GM23338 (cell line): Measurements from ENCODE around the gene AGXT2. TPM values are rescaled to one million over a fixed set of nuclear protein-coding genes. Genes with fewer than 3 reads are reported as not detected.

ENCODE experiments used
- ATAC-seq: fragments of 200-7000 bp; cut with Tn5 transposase; 3 replicates; pipeline ENCODE4 v1.9.1; 2020
- DNase-seq: peaks from one replicate; pipeline ENCODE4 v3.0.0-alpha.2; 2015; ENCODE audit warnings: low spot score
- H2AFZ ChIP-seq: fragments of 200-600 bp; sonication (generic); 2 replicates; pipeline ENCODE4 v1.8.0; 2016; ENCODE audit warnings: antibody characterized with exemption, mild to moderate bottlenecking, moderate library complexity
- H3F3A ChIP-seq: fragments of 200-600 bp; sonication (generic); replicated peaks from 2 replicates; pipeline ENCODE4 v1.8.0; 2017; ENCODE audit warnings: antibody characterized with exemption, mixed run types, low read depth
- H3K27ac ChIP-seq: fragments of 200-600 bp; sonication (generic); 2 replicates; pipeline ENCODE4 v1.6.1; 2016; ENCODE audit warnings: low read depth
- H3K27me3 ChIP-seq: fragments of 200-600 bp; sonication (generic); 2 replicates; pipeline ENCODE4 v1.8.0; 2016; ENCODE audit warnings: mild to moderate bottlenecking, mixed run types, moderate library complexity; ENCODE audit not compliant: insufficient read depth
- H3K36me3 ChIP-seq: fragments of 200-600 bp; sonication (generic); 2 replicates; pipeline ENCODE4 v1.8.0; 2016; ENCODE audit warnings: mild to moderate bottlenecking; ENCODE audit not compliant: insufficient read depth
- H3K4me1 ChIP-seq: fragments of 200-600 bp; sonication (generic); 2 replicates; pipeline ENCODE4 v1.8.0; 2016; ENCODE audit warnings: mild to moderate bottlenecking, moderate library complexity; ENCODE audit not compliant: insufficient read depth
- H3K4me2 ChIP-seq: fragments of 200-600 bp; sonication (generic); 2 replicates; pipeline ENCODE4 v1.7.1; 2017; ENCODE audit warnings: mixed run types
- H3K4me3 ChIP-seq: fragments of 200-600 bp; sonication (generic); 2 replicates; pipeline ENCODE4 v1.6.1; 2016; ENCODE audit warnings: mixed run types
- H3K79me2 ChIP-seq: fragments of 200-600 bp; sonication (generic); replicated peaks from 2 replicates; pipeline ENCODE4 v1.8.0; 2017; ENCODE audit warnings: mild to moderate bottlenecking; ENCODE audit not compliant: insufficient read depth
- H3K9me2 ChIP-seq: fragments of 200-600 bp; sonication (generic); 2 replicates; pipeline ENCODE4 v1.8.0; 2017; ENCODE audit not compliant: insufficient read depth
- H4K20me1 ChIP-seq: fragments of 200-600 bp; sonication (generic); replicated peaks from 2 replicates; pipeline ENCODE4 v1.8.0; 2017; ENCODE audit warnings: mild to moderate bottlenecking; ENCODE audit not compliant: insufficient read depth
- H3K27ac Mint-ChIP-seq: 2 replicates; pipeline ENCODE4 v1.8.0; 2020; ENCODE audit warnings: inconsistent platforms, mild to moderate bottlenecking, moderate library complexity, mixed read lengths
- H3K27me3 Mint-ChIP-seq: 3 replicates; pipeline ENCODE4 v1.8.0; 2022; ENCODE audit warnings: low read depth, mild to moderate bottlenecking, moderate library complexity, mixed read lengths, inconsistent platforms; ENCODE audit not compliant: insufficient read depth, poor library complexity
- H3K36me3 Mint-ChIP-seq: 3 replicates; pipeline ENCODE4 v1.8.0; 2021; ENCODE audit warnings: low read depth, mild to moderate bottlenecking, inconsistent platforms, moderate library complexity, mixed read lengths
- H3K4me1 Mint-ChIP-seq: 3 replicates; pipeline ENCODE4 v1.8.0; 2020; ENCODE audit warnings: mild to moderate bottlenecking, inconsistent platforms, mixed read lengths
- H3K4me3 Mint-ChIP-seq: 3 replicates; pipeline ENCODE4 v1.8.0; 2021; ENCODE audit warnings: moderate library complexity, mild to moderate bottlenecking, inconsistent platforms, mixed read lengths
- H3K9me3 Mint-ChIP-seq: 3 replicates; pipeline ENCODE4 v1.8.0; 2020; ENCODE audit warnings: moderate library complexity, mild to moderate bottlenecking, inconsistent platforms, mixed read lengths
- CREB1 ChIP-seq: fragments of 250-450 bp; sonication (Bioruptor Pico); IDR thresholded peaks from 2 replicates; pipeline ENCODE4 v1.5.0; 2020; ENCODE audit warnings: low read depth, mild to moderate bottlenecking, moderate library complexity
- CTCF ChIP-seq, 2 experiments: fragments of 200-600 bp in 1 of 2; sonication (generic) in 1 of 2; conservative IDR thresholded peaks; 2 replicates each; pipeline versions ENCODE4 v1.5.1 to v1.6.1; 2016 to 2017; ENCODE audit warnings: antibody characterized with exemption in 2 of 2, low read depth in 2 of 2, mild to moderate bottlenecking in 2 of 2, moderate library complexity in 1 of 2
- ETS1 ChIP-seq: IDR thresholded peaks from 2 replicates; pipeline ENCODE4 v1.6.1; 2016; ENCODE audit warnings: antibody characterized with exemption
- EZH2 ChIP-seq: fragments of 200-600 bp; sonication (generic); IDR thresholded peaks from one replicate; pipeline ENCODE4 v1.8.0; 2017; ENCODE audit warnings: antibody characterized with exemption, mild to moderate bottlenecking, low read depth; ENCODE audit not compliant: unreplicated experiment
- EZH2phosphoT487 ChIP-seq: fragments of 200-600 bp; sonication (generic); IDR thresholded peaks from one replicate; pipeline ENCODE4 v1.8.1; 2018; ENCODE audit warnings: antibody characterized with exemption; ENCODE audit not compliant: unreplicated experiment
- JUNB ChIP-seq: IDR thresholded peaks from one replicate; pipeline ENCODE4 v1.6.1; 2016; ENCODE audit warnings: antibody characterized with exemption; ENCODE audit not compliant: unreplicated experiment
- NANOG ChIP-seq: IDR thresholded peaks from 2 replicates; pipeline ENCODE4 v1.6.1; 2016; ENCODE audit warnings: antibody characterized with exemption, borderline replicate concordance
- POLR2AphosphoS5 ChIP-seq: IDR thresholded peaks from 2 replicates; pipeline ENCODE4 v1.6.1; 2016; ENCODE audit warnings: antibody characterized with exemption, low read depth
- STAT1 ChIP-seq: IDR thresholded peaks from one replicate; pipeline ENCODE4 v1.6.1; 2016; ENCODE audit warnings: antibody characterized with exemption; ENCODE audit not compliant: unreplicated experiment
- ZNF114 ChIP-seq: fragments of 250-450 bp; sonication (Bioruptor Pico); IDR thresholded peaks from 2 replicates; pipeline ENCODE4 v1.5.0; 2020; ENCODE audit warnings: mild to moderate bottlenecking, moderate library complexity
- ZNF331 ChIP-seq: fragments of 250-450 bp; sonication (Bioruptor Pico); IDR thresholded peaks from 2 replicates; pipeline ENCODE4 v1.5.0; 2020; ENCODE audit warnings: low read depth, mild to moderate bottlenecking, moderate library complexity
- ZNF462 ChIP-seq: fragments of 250-450 bp; sonication (Bioruptor Pico); IDR thresholded peaks from 2 replicates; pipeline ENCODE4 v1.5.0; 2020; ENCODE audit warnings: mild to moderate bottlenecking, moderate library complexity
- polyA plus RNA-seq: library from polyadenylated mRNA; unstranded; fragments of >200 nt; fragmentation: Nextera tagmentation; extraction: Ambion mirVana; gene quantifications from 2 replicates; pipeline ENCODE4 v1.2.1, GENCODE V29; 2016
- total RNA-seq: library from RNA; depleted of rRNA; stranded (reverse); fragments of >200 nt; shearing (Covaris generic); gene quantifications from 2 replicates; pipeline ENCODE4 v1.2.3, GENCODE V29; 2014
- TF ChIP-seq, protein P1 (sequence below): IDR thresholded peaks from one replicate; pipeline ENCODE4 v1.6.1; 2018; ENCODE audit warnings: antibody characterized with exemption; ENCODE audit not compliant: unreplicated experiment

Gene AGXT2
- total and polyA plus RNA-seq, 2 experiments from 2014 or later = not detected

DNA sequence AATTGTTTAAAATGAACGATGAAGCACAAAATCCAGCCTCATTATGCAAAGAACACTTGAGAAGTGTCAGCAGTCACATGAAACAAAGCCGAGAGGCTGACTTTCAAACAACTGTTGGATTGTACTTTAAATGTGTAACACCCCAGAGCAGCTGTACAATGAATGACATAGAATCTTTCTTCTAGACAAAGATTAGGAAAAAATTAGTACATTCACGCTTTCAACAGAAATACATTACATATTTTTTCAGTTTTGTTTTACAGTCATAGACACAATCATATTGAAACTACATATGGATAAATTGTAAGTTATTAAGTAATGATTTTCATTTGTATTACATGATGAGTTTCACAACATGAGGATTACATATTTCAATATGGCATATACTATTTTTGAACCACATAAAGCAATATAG is 10.6 kb upstream of the AGXT2 start:
- H3K9me2 ChIP-seq = no peaks in the 10 kb centered on the region
- no peaks in the 10 kb centered on the region for H3K9me3 Mint-ChIP-seq
- no peaks in the 10 kb centered on the region for H3K36me3 Mint-ChIP-seq
- H3K27ac Mint-ChIP-seq = no peak overlapping the region
- ATAC-seq (no peak), DNase-seq (no peak)
- no peaks in the 10 kb centered on the region for H3F3A ChIP-seq
- H3K4me3 ChIP-seq = no peak overlapping the region
- no peaks in the 10 kb centered on the region for H3K79me2 ChIP-seq
- peaks cover 12% of the 10 kb centered on the region for H3K4me1 ChIP-seq
- no peak overlapping the region for H3K4me2 ChIP-seq
- no peaks in the 10 kb centered on the region for H3K27me3 ChIP-seq
- H3K27ac ChIP-seq = no peak overlapping the region
- no peaks in the 10 kb centered on the region for H3K27me3 Mint-ChIP-seq
- TF ChIP-seq JUNB = no peak
- TF ChIP-seq ZNF331 (CRISPR knock-in tag) = no peak
- TF ChIP-seq STAT1 = no peak
- TF ChIP-seq EZH2 = no peak
- TF ChIP-seq POLR2AphosphoS5 = no peak
- no peak for TF ChIP-seq ZNF114 (CRISPR knock-in tag)
- no peak for TF ChIP-seq ZNF462
- TF ChIP-seq CREB1 (CRISPR knock-in tag) = no peak
- no peak for TF ChIP-seq CTCF (conservative IDR thresholded peaks at IDR 0.05; ENCODE audit: low read depth in 2 of 2)
- no peak for TF ChIP-seq EZH2phosphoT487
- TF ChIP-seq, protein P1, sequence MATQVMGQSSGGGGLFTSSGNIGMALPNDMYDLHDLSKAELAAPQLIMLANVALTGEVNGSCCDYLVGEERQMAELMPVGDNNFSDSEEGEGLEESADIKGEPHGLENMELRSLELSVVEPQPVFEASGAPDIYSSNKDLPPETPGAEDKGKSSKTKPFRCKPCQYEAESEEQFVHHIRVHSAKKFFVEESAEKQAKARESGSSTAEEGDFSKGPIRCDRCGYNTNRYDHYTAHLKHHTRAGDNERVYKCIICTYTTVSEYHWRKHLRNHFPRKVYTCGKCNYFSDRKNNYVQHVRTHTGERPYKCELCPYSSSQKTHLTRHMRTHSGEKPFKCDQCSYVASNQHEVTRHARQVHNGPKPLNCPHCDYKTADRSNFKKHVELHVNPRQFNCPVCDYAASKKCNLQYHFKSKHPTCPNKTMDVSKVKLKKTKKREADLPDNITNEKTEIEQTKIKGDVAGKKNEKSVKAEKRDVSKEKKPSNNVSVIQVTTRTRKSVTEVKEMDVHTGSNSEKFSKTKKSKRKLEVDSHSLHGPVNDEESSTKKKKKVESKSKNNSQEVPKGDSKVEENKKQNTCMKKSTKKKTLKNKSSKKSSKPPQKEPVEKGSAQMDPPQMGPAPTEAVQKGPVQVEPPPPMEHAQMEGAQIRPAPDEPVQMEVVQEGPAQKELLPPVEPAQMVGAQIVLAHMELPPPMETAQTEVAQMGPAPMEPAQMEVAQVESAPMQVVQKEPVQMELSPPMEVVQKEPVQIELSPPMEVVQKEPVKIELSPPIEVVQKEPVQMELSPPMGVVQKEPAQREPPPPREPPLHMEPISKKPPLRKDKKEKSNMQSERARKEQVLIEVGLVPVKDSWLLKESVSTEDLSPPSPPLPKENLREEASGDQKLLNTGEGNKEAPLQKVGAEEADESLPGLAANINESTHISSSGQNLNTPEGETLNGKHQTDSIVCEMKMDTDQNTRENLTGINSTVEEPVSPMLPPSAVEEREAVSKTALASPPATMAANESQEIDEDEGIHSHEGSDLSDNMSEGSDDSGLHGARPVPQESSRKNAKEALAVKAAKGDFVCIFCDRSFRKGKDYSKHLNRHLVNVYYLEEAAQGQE = no peak
- TF ChIP-seq NANOG = no peak
- no peak for TF ChIP-seq ETS1
- no peaks in the 10 kb centered on the region for H4K20me1 ChIP-seq
- H3K4me3 Mint-ChIP-seq = no peak overlapping the region
- H3K4me1 Mint-ChIP-seq = peaks cover 22% of the 10 kb centered on the region
- H2AFZ ChIP-seq = no peak overlapping the region
- no peaks in the 10 kb centered on the region for H3K36me3 ChIP-seq
